ENCODE data around the gene TLNRD1. TPM values are rescaled to one million over a fixed set of nuclear protein-coding genes. Genes with fewer than 3 reads are reported as not detected.

The TLNRD1 gene
- total RNA-seq, 1 experiment from 2014 or later = 19.3 TPM

GRCh38 chr15:80989081-80989517 is 11.6 kb upstream of the TLNRD1 start:
- peak overlapping the region; percentile 99 for H3K9ac ChIP-seq (ENCODE audit: extremely low read depth, insufficient read length, low read length)
- no peaks in the 10 kb centered on the region for H3K9me3 ChIP-seq (ENCODE audit: control insufficient read depth, low read depth, low read length)
- Mint-ChIP-seq H3K4me3 (peak overlapping the region; percentile 98 to 100), H3K36me3 (ENCODE audit: insufficient read depth in 1 of 3, low read depth in 3 of 3) (peaks cover 0 to 9% (median 2%) of the 10 kb centered on the region in 3 experiments; a peak in 5 of 7 replicates), H3K9me3 (no peaks in the 10 kb centered on the region), H3K27me3 (ENCODE audit: low read depth) (no peaks in the 10 kb centered on the region), H3K27ac (peak overlapping the region; percentile 93 to 99 (median 98); a peak in 6 of 7 replicates), H3K4me1 (peaks cover 34 to 43% of the 10 kb centered on the region in 2 experiments)
- H4K8ac ChIP-seq (replicated peaks; ENCODE audit: insufficient read length, low read depth, low read length) = peak overlapping the region; percentile 94
- no peak overlapping the region for H2BK20ac ChIP-seq (ENCODE audit: low read depth, low read length, poor library complexity, severe bottlenecking)
- peak overlapping the region; percentile 65 for H3K23ac ChIP-seq (ENCODE audit: insufficient read length, low read depth, low read length)
- no peak for TF ChIP-seq CTCF (conservative IDR thresholded peaks at IDR 0.05)
- no peaks in the 10 kb centered on the region for H4K20me1 ChIP-seq (ENCODE audit: control insufficient read depth, insufficient read depth, insufficient read length)
- H3K79me1 ChIP-seq (ENCODE audit: insufficient read depth, low read depth, low read length, poor library complexity, severe bottlenecking) = peaks cover 12% of the 10 kb centered on the region
- peaks cover 2% of the 10 kb centered on the region; the same call in 1 of the 2 replicates for H3K4me1 ChIP-seq (ENCODE audit: insufficient read depth, low read length)
- no peak overlapping the region for H2BK120ac ChIP-seq (ENCODE audit: low read depth, low read length, poor library complexity, severe bottlenecking)
- H2AFZ ChIP-seq (ENCODE audit: low read length) = no peak overlapping the region
- H3K27ac ChIP-seq (ENCODE audit: insufficient read length, low read depth, low read length) = no peak overlapping the region
- peak overlapping the region; percentile 91 for H3K14ac ChIP-seq (ENCODE audit: insufficient read depth, low read length)
- peak overlapping the region; percentile 67 for H3K18ac ChIP-seq (ENCODE audit: insufficient read length, low read depth, low read length)
- H2BK12ac ChIP-seq (ENCODE audit: insufficient read length, low read depth, low read length) = no peak overlapping the region
- H3K27me3 ChIP-seq (ENCODE audit: insufficient read depth, low read length) = no peaks in the 10 kb centered on the region
- no peak overlapping the region for H3K4ac ChIP-seq (ENCODE audit: low read depth, low read length)
- peaks cover 8% of the 10 kb centered on the region for H3K23me2 ChIP-seq (ENCODE audit: insufficient read length, low read depth, low read length, poor library complexity, severe bottlenecking)
- H2AK5ac ChIP-seq (ENCODE audit: insufficient read length, low read length) = no peak overlapping the region
- peak overlapping the region; percentile 5 for H3K56ac ChIP-seq (ENCODE audit: insufficient read length, low read depth, low read length)
- peak overlapping the region; percentile 100 for H3K4me2 ChIP-seq (ENCODE audit: insufficient read depth, insufficient read length, low read length)
- no CpG with 5 or more reads among the region's 7 CpGs for WGBS (ENCODE audit: extremely low coverage, insufficient read length, low lambda C conversion rate)
- no peak for DNase-seq
- no peak overlapping the region for H2BK15ac ChIP-seq (ENCODE audit: low read depth, low read length)
- peak overlapping the region; percentile 55 for H4K91ac ChIP-seq (ENCODE audit: insufficient read length, low read depth, low read length)
- H3T11ph ChIP-seq (ENCODE audit: low read length) = no peak overlapping the region
- peak overlapping the region; percentile 3 for H2BK5ac ChIP-seq (ENCODE audit: insufficient read length, low read length)
- peaks cover 37% of the 10 kb centered on the region for H3K79me2 ChIP-seq (ENCODE audit: insufficient read depth, low read length)
- H4K5ac ChIP-seq (ENCODE audit: insufficient read length, low read depth, low read length) = peak overlapping the region; percentile 49
